GM12878 (cell line): ENCODE measurements around the gene RBPJL. TPM values are rescaled to one million over a fixed set of nuclear protein-coding genes. Genes with fewer than 3 reads are reported as not detected.

Experiments
- ATAC-seq: fragments of 200-7000 bp; cut with Tn5 transposase; 3 replicates; pipeline ENCODE4 v1.9.1; 2020; ENCODE audit warnings: mild to moderate bottlenecking, moderate library complexity
- BruUV-seq: library from RNA; stranded (reverse); fragments of 400-500 nt; replicated peaks from 2 replicates; lab custom pipeline; 2021; lab: Mats Ljungman, UMichigan
- CTCF ChIA-PET: fragments of 300-600 bp; sonication (Branson Sonifier 250); formaldehyde crosslinking; extraction: SDS; loops from one replicate; lab custom pipeline; 2021; ENCODE audit warnings: inconsistent platforms; lab: Yijun Ruan, JAX
- POLR2A ChIA-PET: fragments of 350-600 bp; formaldehyde crosslinking; extraction: SDS; loops from one replicate; lab custom pipeline; 2021; ENCODE audit warnings: inconsistent platforms; lab: Charles Lee
- RAD21 ChIA-PET: fragments of 300-600 bp; sonication (Branson Sonifier 250); formaldehyde crosslinking; loops from one replicate; lab custom pipeline; 2023; ENCODE audit warnings: antibody characterized with exemption; ENCODE audit not compliant: unreplicated experiment; lab: Charles Lee
- SMC1A ChIA-PET: fragments of 300-600 bp; sonication (Branson Sonifier 250); formaldehyde crosslinking; loops from one replicate; lab custom pipeline; 2023; ENCODE audit not compliant: unreplicated experiment, uncharacterized antibody; lab: Charles Lee
- DNase-seq: peaks from one replicate; pipeline ENCODE4 v3.0.0-alpha.2; 2011; ENCODE audit warnings: low read depth, low spot score
- FAIRE-seq: peaks from 3 replicates; lab custom pipeline; 2011; peaks lifted over from hg19 to GRCh38; lab: Jason Lieb, UNC
- H2AFZ ChIP-seq: 2 replicates; pipeline ENCODE4 v1.6.0; 2011; ENCODE audit warnings: low read depth, low read length, control low read depth; ENCODE audit not compliant: control insufficient read depth
- H3K27ac ChIP-seq: 2 replicates; pipeline ENCODE4 v1.5.1; 2011; ENCODE audit warnings: control low read depth; ENCODE audit not compliant: control insufficient read depth, insufficient read depth
- H3K27me3 ChIP-seq, 2 experiments: replicated peaks in 1 of 2; 2 replicates each; pipeline versions ENCODE4 v1.6.0 to v1.6.1; 2011; ENCODE audit warnings: low read length in 1 of 2; ENCODE audit not compliant: control insufficient read depth in 2 of 2, insufficient read depth in 2 of 2
- H3K36me3 ChIP-seq, 2 experiments: 2 replicates each; pipeline ENCODE4 v1.5.1; 2011; ENCODE audit warnings: low read length in 1 of 2; ENCODE audit not compliant: control insufficient read depth in 2 of 2, insufficient read depth in 2 of 2
- H3K4me1 ChIP-seq: 2 replicates; pipeline ENCODE4 v1.6.1; 2011; ENCODE audit warnings: mild to moderate bottlenecking, low read length, moderate library complexity, mixed read lengths; ENCODE audit not compliant: control insufficient read depth, insufficient read depth
- H3K4me2 ChIP-seq: 2 replicates; pipeline ENCODE4 v1.6.0; 2011; ENCODE audit warnings: control low read depth; ENCODE audit not compliant: control insufficient read depth, insufficient read depth
- H3K4me3 ChIP-seq: fragments of 200-600 bp; sonication (generic); 2 replicates; pipeline ENCODE4 v1.5.1; 2016
- H3K79me2 ChIP-seq: 2 replicates; pipeline ENCODE4 v1.6.0; 2011; ENCODE audit warnings: low read length; ENCODE audit not compliant: control insufficient read depth, insufficient read depth
- H3K9ac ChIP-seq: 2 replicates; pipeline ENCODE4 v1.8.0; 2011; ENCODE audit warnings: low read length, control low read depth, mixed read lengths; ENCODE audit not compliant: control insufficient read depth, insufficient read depth
- H3K9me3 ChIP-seq: replicated peaks from 3 replicates; pipeline ENCODE4 v1.5.1; 2011; ENCODE audit warnings: mild to moderate bottlenecking, low read length; ENCODE audit not compliant: control insufficient read depth, insufficient read depth
- H4K20me1 ChIP-seq: 2 replicates; pipeline ENCODE4 v1.6.0; 2011; ENCODE audit not compliant: control insufficient read depth, insufficient read depth
- BACH1 ChIP-seq: fragments of 450-650 bp; IDR thresholded peaks from 2 replicates; pipeline ENCODE4 v1.6.1; 2017; ENCODE audit warnings: mild to moderate bottlenecking, borderline replicate concordance
- CEBPB ChIP-seq, 2 experiments: fragments of 150-350 bp in 1 of 2; IDR thresholded peaks; 2 replicates each; pipeline ENCODE4 v1.6.1; 2012 to 2014; ENCODE audit warnings: low read depth in 2 of 2, low read length in 2 of 2, borderline replicate concordance in 1 of 2, inconsistent platforms in 1 of 2
- CHD1 ChIP-seq: IDR thresholded peaks from 2 replicates; pipeline ENCODE4 v1.6.1; 2012; ENCODE audit warnings: low read depth, low read length, improper control_type of control experiment
- IKZF2 ChIP-seq, 2 experiments: fragments of 450-650 bp; IDR thresholded peaks; 2 replicates each; pipeline ENCODE4 v1.6.1; 2017; ENCODE audit warnings: mild to moderate bottlenecking in 2 of 2, moderate library complexity in 2 of 2
- MTA2 ChIP-seq: fragments of 450-650 bp; IDR thresholded peaks from 2 replicates; pipeline ENCODE4 v1.6.1; 2016; ENCODE audit warnings: low read depth, mild to moderate bottlenecking, moderate library complexity
- POU2F2 ChIP-seq: IDR thresholded peaks from 3 replicates; pipeline ENCODE4 v1.6.1; 2011; ENCODE audit warnings: low read depth, mild to moderate bottlenecking, low read length, borderline replicate concordance
- SIX5 ChIP-seq: IDR thresholded peaks from 2 replicates; pipeline ENCODE4 v1.6.1; 2011; ENCODE audit warnings: mild to moderate bottlenecking, low read depth, low read length, moderate library complexity; ENCODE audit not compliant: severe bottlenecking
- SPI1 ChIP-seq: IDR thresholded peaks from 2 replicates; pipeline ENCODE4 v1.6.1; 2011; ENCODE audit warnings: low read depth, mild to moderate bottlenecking, low read length, moderate library complexity, borderline replicate concordance; ENCODE audit not compliant: insufficient read depth
- SUZ12 ChIP-seq: fragments of 200-600 bp; sonication (generic); IDR thresholded peaks from one replicate; pipeline ENCODE4 v1.6.1; 2018; ENCODE audit warnings: antibody characterized with exemption, mild to moderate bottlenecking; ENCODE audit not compliant: unreplicated experiment
- TCF12 ChIP-seq: IDR thresholded peaks from 2 replicates; pipeline ENCODE4 v1.6.1; 2011; ENCODE audit warnings: low read depth, mild to moderate bottlenecking, low read length
- TCF3 ChIP-seq: IDR thresholded peaks from 2 replicates; pipeline ENCODE4 v1.6.1; 2012; ENCODE audit warnings: low read depth, mild to moderate bottlenecking, low read length, borderline replicate concordance; ENCODE audit not compliant: insufficient read depth
- YY1 ChIP-seq: IDR thresholded peaks from 2 replicates; pipeline ENCODE4 v1.6.1; 2011; ENCODE audit warnings: low read depth, mild to moderate bottlenecking, low read length
- ZBED1 ChIP-seq: IDR thresholded peaks from 2 replicates; pipeline ENCODE4 v1.6.1; 2016; ENCODE audit warnings: borderline replicate concordance
- ZZZ3 ChIP-seq: IDR thresholded peaks from 2 replicates; pipeline ENCODE4 v1.6.1; 2011; ENCODE audit warnings: low read depth; ENCODE audit not compliant: control insufficient read depth, insufficient read length
- WGBS: methylation state at CpG from one replicate; pipeline ENCODE4 v1.1.6; 2016; ENCODE audit warnings: low lambda C conversion rate; ENCODE audit not compliant: insufficient replicate concordance, insufficient coverage; ENCODE audit errors: missing lambda C conversion rate; 5-methylcytosine and 5-hydroxymethylcytosine counted together
- in situ Hi-C: fragments of 300-500 bp; cut with MboI; formaldehyde crosslinking; loops from 9 replicates; pipeline ENCODE4 v1.14.3; 2018; ENCODE audit warnings: mixed read lengths
- intact Hi-C: fragments of 100-400 bp; cut with micrococcal nuclease; formaldehyde crosslinking; loops from one replicate; pipeline ENCODE4 v1.14.2; 2022; ENCODE audit not compliant: unreplicated experiment
- polyA plus RNA-seq, 11 experiments: library from polyadenylated mRNA; depleted of rRNA in 4 of 11; unstranded in 6 of 11; stranded (reverse) in 5 of 11; fragments of >200 nt; fragmentation: Nextera tagmentation in 4 of 11; fragmentation: Illumina TruSeq in 1 of 11; extraction: Ambion mirVana in 4 of 11; extraction: Trizol in 1 of 11; gene quantifications; 1 replicate in 1 of 11; 2 replicates in 10 of 11; pipeline versions ENCODE4 v1.2.1 to v1.2.3, GENCODE V29; 2011 to 2016; ENCODE audit warnings: inconsistent platforms in 2 of 11, missing spikeins in 2 of 11, low read depth in 1 of 11
- total RNA-seq, 4 experiments: library from RNA; depleted of rRNA in 3 of 4; stranded (reverse); fragments of >200 nt in 3 of 4; fragmentation: Illumina TruSeq in 1 of 4; extraction: Trizol in 1 of 4; gene quantifications; 2 replicates each; pipeline versions ENCODE4 v1.2.1 to v1.2.3, GENCODE V29; 2013 to 2021
- TF ChIP-seq, protein P1 (sequence below): fragments of 450-650 bp; formaldehyde crosslinking; IDR thresholded peaks from 2 replicates; pipeline ENCODE4 v1.4.0; 2020; ENCODE audit warnings: mild to moderate bottlenecking, moderate library complexity
- TF ChIP-seq, protein P2 (sequence below), 3 experiments: IDR thresholded peaks in 2 of 3; conservative IDR thresholded peaks in 1 of 3; 2 replicates each; pipeline ENCODE4 v1.5.1; 2011; ENCODE audit warnings: low read depth in 3 of 3, low read length in 3 of 3, mild to moderate bottlenecking in 3 of 3, control low read depth in 2 of 3, moderate library complexity in 2 of 3, inconsistent platforms in 1 of 3, mixed read lengths in 1 of 3; ENCODE audit not compliant: control insufficient read depth in 2 of 3, insufficient read depth in 1 of 3; ENCODE audit errors: extremely low read depth in 1 of 3

RBPJL gene
- total and polyA plus RNA-seq, 10 of the 15 experiments (the other 5 are each of a cell fraction or from before 2014, with no cell fraction given), result 0.18 TPM; not detected in 9

DNA sequence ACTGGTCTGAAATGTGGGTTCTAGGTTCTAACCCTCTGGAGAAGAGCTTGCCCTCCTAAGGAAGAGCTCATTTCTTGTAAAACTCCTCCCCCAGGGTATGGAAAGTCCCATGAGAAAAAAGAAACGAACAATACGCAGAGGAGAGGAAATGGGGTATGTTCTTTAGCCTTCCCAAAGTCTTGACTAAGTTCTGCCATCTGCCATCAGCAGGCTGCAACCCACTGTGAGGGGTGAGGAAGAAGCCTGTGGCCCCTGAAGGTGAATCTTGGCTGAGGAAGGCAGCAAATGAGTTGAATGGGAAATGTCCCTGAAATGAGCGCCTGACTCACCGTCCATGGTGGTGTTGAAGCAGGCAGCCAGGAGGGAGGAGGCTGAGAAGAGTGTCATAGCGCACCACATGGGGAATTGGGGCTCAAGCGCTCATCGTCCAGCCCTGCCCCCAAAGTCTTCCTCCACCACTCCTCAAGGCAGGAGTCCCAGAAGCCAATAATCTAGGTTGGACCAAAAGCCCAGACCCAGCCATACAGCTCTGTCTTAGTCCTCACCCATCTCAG, 11.8 kb downstream of the RBPJL start:
- Histone ChIP-seq H3K9me3 (no peaks in the 10 kb centered on the region; the same call in 2 of the 3 replicates), H3K4me1 (peaks cover 19% of the 10 kb centered on the region), H3K36me3 (no peaks in the 10 kb centered on the region), H3K9ac (no peak overlapping the region), H4K20me1 (no peaks in the 10 kb centered on the region), H3K27me3 (peaks cover 4 to 6% of the 10 kb centered on the region in 2 experiments; a peak in 3 of 4 replicates), H3K4me2 (no peak overlapping the region), H3K4me3 (no peak overlapping the region), H3K27ac (no peak overlapping the region), H2AFZ (no peak overlapping the region), H3K79me2 (no peaks in the 10 kb centered on the region)
- SMC1A ChIA-PET, result interaction anchor here (0.7 to 7.2 kb wide), 12 partner anchors 9 to 452 kb away, joined by 3 to 82 read pairs (median 4); partner anchors contain the start of gene SYS1
- POLR2A ChIA-PET, result interaction anchor here (0.6 to 1.0 kb wide), 4 partner anchors 50 to 131 kb away, joined by 3 to 4 read pairs (median 4); no protein-coding TSS in a partner anchor
- no peak for ATAC-seq
- BruUV-seq, result no TSS peak
- in situ Hi-C loops (no loop called here), intact Hi-C loops (no loop called here)
- CTCF ChIA-PET, result interaction anchor here (0.7 to 11.2 kb wide), 31 partner anchors 8 to 465 kb away, joined by 3 to 121 read pairs (median 7); partner anchors contain the start of genes SDC4 and SYS1
- FAIRE-seq, result no peak
- no peak for DNase-seq
- RAD21 ChIA-PET, result interaction anchor here (0.5 to 4.9 kb wide), 9 partner anchors 13 to 453 kb away, joined by 3 to 36 read pairs (median 4); no protein-coding TSS in a partner anchor
- 57% methylated on average over 7 of the region's 7 CpGs for WGBS
- TF ChIP-seq, protein P1, sequence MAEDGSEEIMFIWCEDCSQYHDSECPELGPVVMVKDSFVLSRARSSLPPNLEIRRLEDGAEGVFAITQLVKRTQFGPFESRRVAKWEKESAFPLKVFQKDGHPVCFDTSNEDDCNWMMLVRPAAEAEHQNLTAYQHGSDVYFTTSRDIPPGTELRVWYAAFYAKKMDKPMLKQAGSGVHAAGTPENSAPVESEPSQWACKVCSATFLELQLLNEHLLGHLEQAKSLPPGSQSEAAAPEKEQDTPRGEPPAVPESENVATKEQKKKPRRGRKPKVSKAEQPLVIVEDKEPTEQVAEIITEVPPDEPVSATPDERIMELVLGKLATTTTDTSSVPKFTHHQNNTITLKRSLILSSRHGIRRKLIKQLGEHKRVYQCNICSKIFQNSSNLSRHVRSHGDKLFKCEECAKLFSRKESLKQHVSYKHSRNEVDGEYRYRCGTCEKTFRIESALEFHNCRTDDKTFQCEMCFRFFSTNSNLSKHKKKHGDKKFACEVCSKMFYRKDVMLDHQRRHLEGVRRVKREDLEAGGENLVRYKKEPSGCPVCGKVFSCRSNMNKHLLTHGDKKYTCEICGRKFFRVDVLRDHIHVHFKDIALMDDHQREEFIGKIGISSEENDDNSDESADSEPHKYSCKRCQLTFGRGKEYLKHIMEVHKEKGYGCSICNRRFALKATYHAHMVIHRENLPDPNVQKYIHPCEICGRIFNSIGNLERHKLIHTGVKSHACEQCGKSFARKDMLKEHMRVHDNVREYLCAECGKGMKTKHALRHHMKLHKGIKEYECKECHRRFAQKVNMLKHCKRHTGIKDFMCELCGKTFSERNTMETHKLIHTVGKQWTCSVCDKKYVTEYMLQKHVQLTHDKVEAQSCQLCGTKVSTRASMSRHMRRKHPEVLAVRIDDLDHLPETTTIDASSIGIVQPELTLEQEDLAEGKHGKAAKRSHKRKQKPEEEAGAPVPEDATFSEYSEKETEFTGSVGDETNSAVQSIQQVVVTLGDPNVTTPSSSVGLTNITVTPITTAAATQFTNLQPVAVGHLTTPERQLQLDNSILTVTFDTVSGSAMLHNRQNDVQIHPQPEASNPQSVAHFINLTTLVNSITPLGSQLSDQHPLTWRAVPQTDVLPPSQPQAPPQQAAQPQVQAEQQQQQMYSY, result no peak
- TF ChIP-seq MTA2, result no peak
- no peak for TF ChIP-seq POU2F2
- no peak for TF ChIP-seq CHD1
- no peak for TF ChIP-seq SPI1
- no peak for TF ChIP-seq SUZ12
- TF ChIP-seq BACH1, result no peak
- no peak for TF ChIP-seq YY1
- TF ChIP-seq TCF3, result no peak
- TF ChIP-seq IKZF2 (IDR thresholded peaks at IDR 0.05), result no peak
- TF ChIP-seq CEBPB (IDR thresholded peaks at IDR 0.05; ENCODE audit: borderline replicate concordance in 1 of 2, low read depth in 2 of 2, low read length in 2 of 2), result no peak
- no peak for TF ChIP-seq TCF12
- TF ChIP-seq ZBED1, result no peak
- TF ChIP-seq, protein P2, sequence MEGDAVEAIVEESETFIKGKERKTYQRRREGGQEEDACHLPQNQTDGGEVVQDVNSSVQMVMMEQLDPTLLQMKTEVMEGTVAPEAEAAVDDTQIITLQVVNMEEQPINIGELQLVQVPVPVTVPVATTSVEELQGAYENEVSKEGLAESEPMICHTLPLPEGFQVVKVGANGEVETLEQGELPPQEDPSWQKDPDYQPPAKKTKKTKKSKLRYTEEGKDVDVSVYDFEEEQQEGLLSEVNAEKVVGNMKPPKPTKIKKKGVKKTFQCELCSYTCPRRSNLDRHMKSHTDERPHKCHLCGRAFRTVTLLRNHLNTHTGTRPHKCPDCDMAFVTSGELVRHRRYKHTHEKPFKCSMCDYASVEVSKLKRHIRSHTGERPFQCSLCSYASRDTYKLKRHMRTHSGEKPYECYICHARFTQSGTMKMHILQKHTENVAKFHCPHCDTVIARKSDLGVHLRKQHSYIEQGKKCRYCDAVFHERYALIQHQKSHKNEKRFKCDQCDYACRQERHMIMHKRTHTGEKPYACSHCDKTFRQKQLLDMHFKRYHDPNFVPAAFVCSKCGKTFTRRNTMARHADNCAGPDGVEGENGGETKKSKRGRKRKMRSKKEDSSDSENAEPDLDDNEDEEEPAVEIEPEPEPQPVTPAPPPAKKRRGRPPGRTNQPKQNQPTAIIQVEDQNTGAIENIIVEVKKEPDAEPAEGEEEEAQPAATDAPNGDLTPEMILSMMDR (IDR thresholded peaks at IDR 0.05 in 2 of 3, conservative IDR thresholded peaks at IDR 0.05 in 1 of 3; ENCODE audit: control insufficient read depth in 2 of 3, extremely low read depth in 1 of 3, insufficient read depth in 1 of 3, low read depth in 3 of 3, low read length in 3 of 3), result no peak
- no peak for TF ChIP-seq SIX5
- no peak for TF ChIP-seq ZZZ3
